H1 (cell line): Measurements from ENCODE around the gene HSPA1A. TPM values are rescaled to one million over a fixed set of nuclear protein-coding genes. Genes with fewer than 3 reads are reported as not detected.

Experiments
- E2F6 ChIP-seq: IDR thresholded peaks from 2 replicates; pipeline ENCODE4 v1.6.1; 2012; ENCODE audit warnings: inconsistent platforms
- KDM5A ChIP-seq: fragments of 200-600 bp; IDR thresholded peaks from 2 replicates; pipeline ENCODE4 v1.7.1; 2012; ENCODE audit warnings: mild to moderate bottlenecking, low read length, inconsistent platforms, mixed read lengths
- RAD21 ChIP-seq, 2 experiments: IDR thresholded peaks in 1 of 2; conservative IDR thresholded peaks in 1 of 2; 2 replicates each; pipeline ENCODE4 v1.6.1; 2011; ENCODE audit warnings: low read depth in 2 of 2, low read length in 2 of 2, improper control_type of control experiment in 1 of 2, inconsistent platforms in 1 of 2, mild to moderate bottlenecking in 1 of 2, moderate library complexity in 1 of 2
- RNF2 ChIP-seq: fragments of 200-900, 300-1000 bp; sonication (generic); IDR thresholded peaks from 2 replicates; pipeline ENCODE4 v1.7.1; 2016; ENCODE audit warnings: borderline replicate concordance, low read depth, mild to moderate bottlenecking, antibody characterized with exemption, low read length; ENCODE audit not compliant: poor library complexity, severe bottlenecking; ENCODE audit errors: missing control alignments
- SUZ12 ChIP-seq: fragments of 200-600 bp; sonication (generic); IDR thresholded peaks from 2 replicates; pipeline ENCODE4 v1.6.1; 2012; ENCODE audit warnings: mild to moderate bottlenecking, inconsistent platforms, low read length, moderate library complexity, mixed read lengths
- TAF1 ChIP-seq: IDR thresholded peaks from 2 replicates; pipeline ENCODE4 v1.6.1; 2011; ENCODE audit warnings: mild to moderate bottlenecking, low read depth, low read length
- polyA plus RNA-seq, 7 experiments: library from polyadenylated mRNA; depleted of rRNA in 3 of 7; stranded (reverse) in 5 of 7; unstranded in 2 of 7; fragments of >200 nt in 5 of 7; fragments of 200-250 nt in 2 of 7; gene quantifications; 1 replicate in 5 of 7; 2 replicates in 1 of 7; 4 replicates in 1 of 7; pipeline versions ENCODE4 v1.2.1 to v1.2.3, GENCODE V29; 2011 to 2013; ENCODE audit warnings: missing spikeins in 2 of 7, mixed read lengths in 2 of 7
- total RNA-seq: library from RNA; stranded (reverse); fragmentation: NEBNext Ultra II Directional; extraction: Animal tissue kit (Norgen Biotek cat#: 25700); gene quantifications from 2 replicates; pipeline ENCODE4 v1.2.1, GENCODE V29; 2021
- TF ChIP-seq, protein P1 (sequence below): fragments of 300-600 bp; sonication (generic); IDR thresholded peaks from 2 replicates; pipeline ENCODE4 v1.7.1; 2012; ENCODE audit warnings: low read length, moderate library complexity, mild to moderate bottlenecking, inconsistent platforms; ENCODE audit not compliant: insufficient replicate concordance

The HSPA1A gene
- total and polyA plus RNA-seq, 2 of the 8 experiments (the other 6 are each of a cell fraction or from before 2014, with no cell fraction given), result 40.7 to 54.0 TPM

DNA sequence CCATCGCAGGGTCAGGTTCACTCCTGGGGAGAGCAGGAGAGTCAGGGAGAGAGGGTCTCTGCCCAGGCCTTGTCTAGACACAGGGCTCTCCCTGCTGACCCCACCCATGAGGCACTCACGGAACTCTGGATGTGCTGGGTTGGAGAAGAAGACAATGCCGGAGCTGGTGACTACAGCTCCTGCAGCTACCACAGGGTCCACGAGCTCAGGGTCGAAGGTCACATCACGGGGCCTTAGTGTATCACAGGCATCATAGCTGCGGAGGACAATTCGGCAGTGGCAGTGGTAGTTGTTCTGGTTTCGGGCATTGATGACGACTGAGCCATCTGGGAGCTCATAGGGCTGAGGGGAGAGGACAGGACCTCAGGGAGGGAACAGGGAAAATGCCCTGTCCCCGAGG lies 44.6 kb downstream of the HSPA1A start (continued):
- TF ChIP-seq, protein P1, sequence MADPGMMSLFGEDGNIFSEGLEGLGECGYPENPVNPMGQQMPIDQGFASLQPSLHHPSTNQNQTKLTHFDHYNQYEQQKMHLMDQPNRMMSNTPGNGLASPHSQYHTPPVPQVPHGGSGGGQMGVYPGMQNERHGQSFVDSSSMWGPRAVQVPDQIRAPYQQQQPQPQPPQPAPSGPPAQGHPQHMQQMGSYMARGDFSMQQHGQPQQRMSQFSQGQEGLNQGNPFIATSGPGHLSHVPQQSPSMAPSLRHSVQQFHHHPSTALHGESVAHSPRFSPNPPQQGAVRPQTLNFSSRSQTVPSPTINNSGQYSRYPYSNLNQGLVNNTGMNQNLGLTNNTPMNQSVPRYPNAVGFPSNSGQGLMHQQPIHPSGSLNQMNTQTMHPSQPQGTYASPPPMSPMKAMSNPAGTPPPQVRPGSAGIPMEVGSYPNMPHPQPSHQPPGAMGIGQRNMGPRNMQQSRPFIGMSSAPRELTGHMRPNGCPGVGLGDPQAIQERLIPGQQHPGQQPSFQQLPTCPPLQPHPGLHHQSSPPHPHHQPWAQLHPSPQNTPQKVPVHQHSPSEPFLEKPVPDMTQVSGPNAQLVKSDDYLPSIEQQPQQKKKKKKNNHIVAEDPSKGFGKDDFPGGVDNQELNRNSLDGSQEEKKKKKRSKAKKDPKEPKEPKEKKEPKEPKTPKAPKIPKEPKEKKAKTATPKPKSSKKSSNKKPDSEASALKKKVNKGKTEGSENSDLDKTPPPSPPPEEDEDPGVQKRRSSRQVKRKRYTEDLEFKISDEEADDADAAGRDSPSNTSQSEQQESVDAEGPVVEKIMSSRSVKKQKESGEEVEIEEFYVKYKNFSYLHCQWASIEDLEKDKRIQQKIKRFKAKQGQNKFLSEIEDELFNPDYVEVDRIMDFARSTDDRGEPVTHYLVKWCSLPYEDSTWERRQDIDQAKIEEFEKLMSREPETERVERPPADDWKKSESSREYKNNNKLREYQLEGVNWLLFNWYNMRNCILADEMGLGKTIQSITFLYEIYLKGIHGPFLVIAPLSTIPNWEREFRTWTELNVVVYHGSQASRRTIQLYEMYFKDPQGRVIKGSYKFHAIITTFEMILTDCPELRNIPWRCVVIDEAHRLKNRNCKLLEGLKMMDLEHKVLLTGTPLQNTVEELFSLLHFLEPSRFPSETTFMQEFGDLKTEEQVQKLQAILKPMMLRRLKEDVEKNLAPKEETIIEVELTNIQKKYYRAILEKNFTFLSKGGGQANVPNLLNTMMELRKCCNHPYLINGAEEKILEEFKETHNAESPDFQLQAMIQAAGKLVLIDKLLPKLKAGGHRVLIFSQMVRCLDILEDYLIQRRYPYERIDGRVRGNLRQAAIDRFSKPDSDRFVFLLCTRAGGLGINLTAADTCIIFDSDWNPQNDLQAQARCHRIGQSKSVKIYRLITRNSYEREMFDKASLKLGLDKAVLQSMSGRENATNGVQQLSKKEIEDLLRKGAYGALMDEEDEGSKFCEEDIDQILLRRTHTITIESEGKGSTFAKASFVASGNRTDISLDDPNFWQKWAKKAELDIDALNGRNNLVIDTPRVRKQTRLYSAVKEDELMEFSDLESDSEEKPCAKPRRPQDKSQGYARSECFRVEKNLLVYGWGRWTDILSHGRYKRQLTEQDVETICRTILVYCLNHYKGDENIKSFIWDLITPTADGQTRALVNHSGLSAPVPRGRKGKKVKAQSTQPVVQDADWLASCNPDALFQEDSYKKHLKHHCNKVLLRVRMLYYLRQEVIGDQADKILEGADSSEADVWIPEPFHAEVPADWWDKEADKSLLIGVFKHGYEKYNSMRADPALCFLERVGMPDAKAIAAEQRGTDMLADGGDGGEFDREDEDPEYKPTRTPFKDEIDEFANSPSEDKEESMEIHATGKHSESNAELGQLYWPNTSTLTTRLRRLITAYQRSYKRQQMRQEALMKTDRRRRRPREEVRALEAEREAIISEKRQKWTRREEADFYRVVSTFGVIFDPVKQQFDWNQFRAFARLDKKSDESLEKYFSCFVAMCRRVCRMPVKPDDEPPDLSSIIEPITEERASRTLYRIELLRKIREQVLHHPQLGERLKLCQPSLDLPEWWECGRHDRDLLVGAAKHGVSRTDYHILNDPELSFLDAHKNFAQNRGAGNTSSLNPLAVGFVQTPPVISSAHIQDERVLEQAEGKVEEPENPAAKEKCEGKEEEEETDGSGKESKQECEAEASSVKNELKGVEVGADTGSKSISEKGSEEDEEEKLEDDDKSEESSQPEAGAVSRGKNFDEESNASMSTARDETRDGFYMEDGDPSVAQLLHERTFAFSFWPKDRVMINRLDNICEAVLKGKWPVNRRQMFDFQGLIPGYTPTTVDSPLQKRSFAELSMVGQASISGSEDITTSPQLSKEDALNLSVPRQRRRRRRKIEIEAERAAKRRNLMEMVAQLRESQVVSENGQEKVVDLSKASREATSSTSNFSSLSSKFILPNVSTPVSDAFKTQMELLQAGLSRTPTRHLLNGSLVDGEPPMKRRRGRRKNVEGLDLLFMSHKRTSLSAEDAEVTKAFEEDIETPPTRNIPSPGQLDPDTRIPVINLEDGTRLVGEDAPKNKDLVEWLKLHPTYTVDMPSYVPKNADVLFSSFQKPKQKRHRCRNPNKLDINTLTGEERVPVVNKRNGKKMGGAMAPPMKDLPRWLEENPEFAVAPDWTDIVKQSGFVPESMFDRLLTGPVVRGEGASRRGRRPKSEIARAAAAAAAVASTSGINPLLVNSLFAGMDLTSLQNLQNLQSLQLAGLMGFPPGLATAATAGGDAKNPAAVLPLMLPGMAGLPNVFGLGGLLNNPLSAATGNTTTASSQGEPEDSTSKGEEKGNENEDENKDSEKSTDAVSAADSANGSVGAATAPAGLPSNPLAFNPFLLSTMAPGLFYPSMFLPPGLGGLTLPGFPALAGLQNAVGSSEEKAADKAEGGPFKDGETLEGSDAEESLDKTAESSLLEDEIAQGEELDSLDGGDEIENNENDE, result no peak
- TF ChIP-seq RNF2, result no peak
- no peak for TF ChIP-seq TAF1
- no peak for TF ChIP-seq KDM5A
- no peak for TF ChIP-seq E2F6
- no peak for TF ChIP-seq SUZ12
- no peak for TF ChIP-seq RAD21 (IDR thresholded peaks at IDR 0.05 in 1 of 2, conservative IDR thresholded peaks at IDR 0.05 in 1 of 2; ENCODE audit: low read depth in 2 of 2, low read length in 2 of 2)
